Measurements from ENCODE around the gene PRKCA. TPM values are rescaled to one million over a fixed set of nuclear protein-coding genes. Genes with fewer than 3 reads are reported as not detected.

Gene PRKCA
- total RNA-seq, 4 donors from 2014 or later, result 26.0 to 89.0 (median 32.8) TPM

DNA sequence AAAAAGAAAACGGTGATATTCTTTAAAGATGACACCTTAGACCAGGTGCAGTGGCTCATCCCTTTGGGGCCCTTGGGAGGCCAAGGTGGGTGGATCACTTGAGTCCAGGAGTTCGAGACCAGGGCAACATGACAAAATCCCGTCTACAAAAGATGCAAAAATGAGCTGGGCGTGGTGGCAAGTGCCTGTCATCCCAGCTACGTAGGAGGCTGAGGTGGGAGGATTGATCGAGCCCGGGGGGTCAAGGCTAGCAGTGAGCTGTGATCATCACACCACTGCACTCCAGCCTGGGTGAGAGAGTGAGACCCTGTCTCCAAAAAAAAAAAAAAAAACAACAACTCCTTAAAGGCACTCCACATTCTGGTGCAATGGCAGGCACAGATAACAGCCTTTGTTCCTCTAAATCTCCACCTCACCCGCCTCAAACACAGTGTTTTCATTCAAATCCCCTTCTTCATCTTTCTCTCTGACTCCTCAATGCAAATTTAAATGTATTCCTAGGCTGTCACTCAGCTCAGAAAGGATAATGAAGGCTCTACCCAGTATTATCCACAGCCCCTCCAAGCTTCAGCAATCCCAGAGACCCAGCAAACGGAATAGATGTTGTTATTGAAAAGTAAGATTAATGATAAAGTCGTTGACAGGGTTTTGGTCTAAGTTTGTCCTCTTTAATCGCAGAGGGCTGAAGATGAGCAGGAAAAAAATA, 476.3 kb downstream of the PRKCA start:
- H3K4me1 ChIP-seq, result no peaks in the 10 kb centered on the region
- ATAC-seq, result no peak
- H3K4me3 ChIP-seq, result no peak overlapping the region
- no peak overlapping the region for H3K27ac ChIP-seq
- TF ChIP-seq POLR2A (IDR thresholded peaks at IDR 0.05) (no peak), EP300 (IDR thresholded peaks at IDR 0.05) (no peak), POLR2AphosphoS5 (IDR thresholded peaks at IDR 0.05) (no peak)
- TF ChIP-seq, protein P1, sequence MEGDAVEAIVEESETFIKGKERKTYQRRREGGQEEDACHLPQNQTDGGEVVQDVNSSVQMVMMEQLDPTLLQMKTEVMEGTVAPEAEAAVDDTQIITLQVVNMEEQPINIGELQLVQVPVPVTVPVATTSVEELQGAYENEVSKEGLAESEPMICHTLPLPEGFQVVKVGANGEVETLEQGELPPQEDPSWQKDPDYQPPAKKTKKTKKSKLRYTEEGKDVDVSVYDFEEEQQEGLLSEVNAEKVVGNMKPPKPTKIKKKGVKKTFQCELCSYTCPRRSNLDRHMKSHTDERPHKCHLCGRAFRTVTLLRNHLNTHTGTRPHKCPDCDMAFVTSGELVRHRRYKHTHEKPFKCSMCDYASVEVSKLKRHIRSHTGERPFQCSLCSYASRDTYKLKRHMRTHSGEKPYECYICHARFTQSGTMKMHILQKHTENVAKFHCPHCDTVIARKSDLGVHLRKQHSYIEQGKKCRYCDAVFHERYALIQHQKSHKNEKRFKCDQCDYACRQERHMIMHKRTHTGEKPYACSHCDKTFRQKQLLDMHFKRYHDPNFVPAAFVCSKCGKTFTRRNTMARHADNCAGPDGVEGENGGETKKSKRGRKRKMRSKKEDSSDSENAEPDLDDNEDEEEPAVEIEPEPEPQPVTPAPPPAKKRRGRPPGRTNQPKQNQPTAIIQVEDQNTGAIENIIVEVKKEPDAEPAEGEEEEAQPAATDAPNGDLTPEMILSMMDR (IDR thresholded peaks at IDR 0.05), result no peak
- H3K9me3 ChIP-seq, result no peaks in the 10 kb centered on the region
- WGBS, 2 donors (ENCODE audit: low coverage in 1 of 2), result 84% methylated on average over 9 to 11 of the region's 11 CpGs
- no peaks in the 10 kb centered on the region for H3K27me3 ChIP-seq
- H3K36me3 ChIP-seq, result peaks cover 0 to 27% of the 10 kb centered on the region in 2 donors

DNA sequence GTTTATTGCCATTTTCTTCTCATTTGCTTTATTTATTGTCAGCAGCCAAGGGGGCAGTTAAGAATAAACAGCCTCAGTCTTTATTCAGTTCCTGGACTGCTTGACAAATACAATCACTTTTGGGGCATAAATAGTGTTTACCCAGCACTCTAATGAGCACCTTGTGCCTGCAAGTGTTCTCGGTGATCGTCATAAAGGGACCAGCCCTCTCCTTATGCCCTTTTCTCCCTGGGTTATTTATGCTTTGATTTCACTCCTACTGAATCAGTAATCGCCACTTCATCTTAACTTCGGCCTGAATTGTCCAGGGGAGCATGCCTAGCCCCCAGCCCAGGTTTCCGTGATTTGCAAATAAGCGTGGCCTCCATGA, 476.8 kb downstream of the PRKCA start:
- H3K4me3 ChIP-seq, result no peak overlapping the region
- no peaks in the 10 kb centered on the region for H3K4me1 ChIP-seq
- H3K27ac ChIP-seq, result no peak overlapping the region
- 79 to 97% methylated on average over 5 to 6 of the region's 6 CpGs for WGBS, 2 donors (ENCODE audit: low coverage in 1 of 2)
- ATAC-seq, result no peak
- H3K9me3 ChIP-seq, result no peaks in the 10 kb centered on the region
- H3K27me3 ChIP-seq, result no peaks in the 10 kb centered on the region
- TF ChIP-seq POLR2A (IDR thresholded peaks at IDR 0.05) (no peak), EP300 (IDR thresholded peaks at IDR 0.05) (no peak), POLR2AphosphoS5 (IDR thresholded peaks at IDR 0.05) (no peak)
- TF ChIP-seq, protein P1 (IDR thresholded peaks at IDR 0.05), result no peak
- peaks cover 0 to 27% of the 10 kb centered on the region in 2 donors for H3K36me3 ChIP-seq

DNA sequence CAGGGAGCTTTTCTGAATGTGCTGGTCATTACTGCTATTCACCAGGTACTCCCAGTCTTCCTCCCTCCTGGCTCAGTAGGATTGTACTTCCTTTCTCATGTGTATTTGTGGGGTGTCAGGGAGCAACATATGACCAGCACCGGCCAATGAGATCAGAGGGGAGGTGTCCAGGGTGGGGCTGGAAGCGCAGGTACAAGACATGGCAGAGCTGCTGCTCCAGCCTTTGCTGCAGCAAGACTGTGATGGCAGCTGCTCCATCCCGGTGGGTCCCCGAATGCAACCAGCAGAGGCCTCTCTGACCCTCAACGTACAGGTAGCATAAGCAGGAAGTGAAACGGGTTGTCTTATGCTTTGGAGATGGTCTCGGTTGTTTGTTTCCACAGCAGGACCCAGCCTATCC, 478.7 kb downstream of the PRKCA start:
- ATAC-seq, result no peak
- no peak overlapping the region for H3K27ac ChIP-seq
- no peaks in the 10 kb centered on the region for H3K9me3 ChIP-seq
- no peaks in the 10 kb centered on the region for H3K4me1 ChIP-seq
- TF ChIP-seq, protein P1 (IDR thresholded peaks at IDR 0.05), result no peak
- TF ChIP-seq POLR2AphosphoS5 (IDR thresholded peaks at IDR 0.05) (no peak), POLR2A (IDR thresholded peaks at IDR 0.05) (no peak), EP300 (IDR thresholded peaks at IDR 0.05) (no peak)
- no peak overlapping the region for H3K4me3 ChIP-seq
- 83 to 100% methylated on average over 1 to 4 of the region's 7 CpGs for WGBS, 2 donors (ENCODE audit: low coverage in 1 of 2)
- H3K27me3 ChIP-seq, result no peaks in the 10 kb centered on the region
- peaks cover 0 to 13% of the 10 kb centered on the region in 2 donors for H3K36me3 ChIP-seq

DNA sequence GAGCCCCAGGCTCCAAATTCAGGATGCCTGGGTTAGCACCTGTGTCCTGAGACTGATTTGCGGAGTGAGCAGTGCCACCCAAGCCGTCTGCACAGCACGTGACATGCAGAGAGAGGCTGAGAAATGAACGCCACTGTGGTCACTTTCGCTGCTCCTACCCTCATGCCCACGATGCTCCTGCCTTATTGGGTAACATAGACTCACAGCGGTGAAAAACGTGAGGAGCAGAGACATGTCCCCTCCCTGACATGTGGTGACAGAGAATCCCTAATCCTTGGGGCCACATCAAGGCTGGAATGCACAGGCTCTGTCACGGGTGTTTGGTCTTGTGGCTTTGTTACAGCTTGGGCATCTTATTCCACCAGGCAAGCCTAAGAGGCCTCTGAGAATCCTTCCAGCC, 480.4 kb downstream of the PRKCA start:
- peaks cover 0 to 26% of the 10 kb centered on the region in 2 donors for H3K36me3 ChIP-seq
- TF ChIP-seq POLR2AphosphoS5 (IDR thresholded peaks at IDR 0.05) (no peak), POLR2A (IDR thresholded peaks at IDR 0.05) (no peak), EP300 (IDR thresholded peaks at IDR 0.05) (no peak)
- TF ChIP-seq, protein P1 (IDR thresholded peaks at IDR 0.05), result no peak

More for the DNA sequence above, 480.4 kb downstream of the PRKCA start:
- no peak for ATAC-seq
- no peaks in the 10 kb centered on the region for H3K27me3 ChIP-seq
- no peaks in the 10 kb centered on the region for H3K4me1 ChIP-seq
- no peak overlapping the region for H3K27ac ChIP-seq
- H3K9me3 ChIP-seq, result no peaks in the 10 kb centered on the region
- no peak overlapping the region for H3K4me3 ChIP-seq
- WGBS, 2 donors (ENCODE audit: low coverage in 1 of 2), result 83 to 87% methylated on average over 5 to 7 of the region's 9 CpGs

All from gastroesophageal sphincter (tissue), 4 donors.